Activated CD8-positive, alpha-beta memory T cell treated with anti-CD3 and anti-CD28 coated beads, Interleukin-2, amount 10 ng/mL, durations not matched to agents 7 days and 5 days (primary cell): ENCODE measurements around the gene CORO2B. TPM values are rescaled to one million over a fixed set of nuclear protein-coding genes. Genes with fewer than 3 reads are reported as not detected.
A peak's percentile ranks its signal among the peaks of the same experiment; 100 is the strongest.

ENCODE experiments used
- ATAC-seq: fragments of 150-1000 bp; cut with Tn5 transposase; one replicate; pipeline ENCODE4 v1.10.0; 2021; ENCODE audit warnings: moderate library complexity
- CTCF ChIA-PET: fragments of 350-600 bp; sonication (Branson Sonifier 250); formaldehyde crosslinking; loops from one replicate; lab custom pipeline; 2021; ENCODE audit warnings: antibody characterized with exemption; lab: Charles Lee
- DNase-seq: peaks from one replicate; pipeline ENCODE4 v3.0.0-alpha.2; 2020
- H3K27ac Mint-ChIP-seq: one replicate; pipeline ENCODE4 v1.8.0; 2021; ENCODE audit warnings: mild to moderate bottlenecking, mixed read lengths
- H3K27me3 Mint-ChIP-seq: one replicate; pipeline ENCODE4 v1.8.0; 2021; ENCODE audit warnings: mixed read lengths
- H3K36me3 Mint-ChIP-seq: one replicate; pipeline ENCODE4 v1.8.0; 2021; ENCODE audit warnings: mild to moderate bottlenecking, mixed read lengths
- H3K4me1 Mint-ChIP-seq: one replicate; pipeline ENCODE4 v1.8.0; 2021; ENCODE audit warnings: mixed read lengths
- H3K4me3 Mint-ChIP-seq: one replicate; pipeline ENCODE4 v1.8.0; 2021; ENCODE audit warnings: mild to moderate bottlenecking, moderate library complexity, mixed read lengths
- H3K9me3 Mint-ChIP-seq: one replicate; pipeline ENCODE4 v1.8.0; 2022; ENCODE audit warnings: low read depth, mixed read lengths
- total RNA-seq, 2 experiments: library from RNA; stranded (reverse); gene quantifications; one replicate each; pipeline ENCODE4 v1.2.3, GENCODE V29; 2021

The CORO2B gene
- total RNA-seq, 2 experiments from 2014 or later: not detected

- ATAC-seq (no peak), DNase-seq (no peak)
- CTCF ChIA-PET: no interaction called here
- peaks cover 13% of the 10 kb centered on the region for H3K27me3 Mint-ChIP-seq
- no peaks in the 10 kb centered on the region for H3K9me3 Mint-ChIP-seq
- no peak overlapping the region for H3K4me3 Mint-ChIP-seq
- H3K36me3 Mint-ChIP-seq: no peaks in the 10 kb centered on the region
- no peak overlapping the region for H3K27ac Mint-ChIP-seq
- H3K4me1 Mint-ChIP-seq: no peaks in the 10 kb centered on the region
Measured at GRCh38 chr15:68699881-68700454, 121.2 kb downstream of the CORO2B start.

GRCh38 chr15:68700455-68701123 lies 121.8 kb downstream of the CORO2B start:
- no peaks in the 10 kb centered on the region for H3K9me3 Mint-ChIP-seq
- no peak overlapping the region for H3K4me3 Mint-ChIP-seq
- no peaks in the 10 kb centered on the region for H3K4me1 Mint-ChIP-seq
- no peaks in the 10 kb centered on the region for H3K36me3 Mint-ChIP-seq
- H3K27me3 Mint-ChIP-seq: peaks cover 15% of the 10 kb centered on the region
- CTCF ChIA-PET: no interaction called here
- DNase-seq (no peak), ATAC-seq (no peak)
- H3K27ac Mint-ChIP-seq: no peak overlapping the region

- CTCF ChIA-PET: interaction anchor here (1.3 kb wide), 1 partner anchor 27 kb away, joined by 3 read pairs; no protein-coding TSS in a partner anchor
- no peaks in the 10 kb centered on the region for H3K9me3 Mint-ChIP-seq
- H3K27ac Mint-ChIP-seq: no peak overlapping the region
- ATAC-seq: no peak
- H3K4me3 Mint-ChIP-seq: no peak overlapping the region
- no peak for DNase-seq
- H3K36me3 Mint-ChIP-seq: no peaks in the 10 kb centered on the region
- no peaks in the 10 kb centered on the region for H3K4me1 Mint-ChIP-seq
- peaks cover 20% of the 10 kb centered on the region for H3K27me3 Mint-ChIP-seq
Measured at GRCh38 chr15:68701886-68702285, 123.1 kb downstream of the CORO2B start.

DNA sequence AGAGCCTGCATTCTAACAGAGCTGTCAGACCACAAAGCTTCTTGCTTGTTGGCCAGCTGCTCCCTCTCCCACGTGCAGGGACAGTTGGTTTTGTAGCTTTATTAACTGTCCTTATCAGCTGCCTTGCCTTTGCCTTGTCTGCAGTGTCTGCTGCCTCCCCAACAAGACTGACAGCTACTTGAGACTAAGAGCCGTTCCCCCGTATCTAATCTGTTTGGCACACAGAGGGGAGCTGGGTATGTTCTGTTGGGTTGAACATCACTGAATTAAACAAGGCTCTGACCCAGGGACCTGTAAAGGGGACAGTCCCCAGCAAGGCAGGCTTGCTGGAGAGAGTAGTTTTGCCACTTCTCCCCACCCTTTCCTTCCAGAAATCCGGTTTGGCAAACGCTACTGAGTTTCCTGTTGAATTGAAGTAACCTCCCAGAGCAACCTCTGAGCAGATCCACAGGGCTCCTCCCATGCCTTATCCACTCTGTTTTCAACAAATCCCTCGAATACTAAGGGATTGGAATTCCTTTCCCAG lies 125.8 kb downstream of the CORO2B start:
- no peaks in the 10 kb centered on the region for H3K36me3 Mint-ChIP-seq
- CTCF ChIA-PET: interaction anchor here (1.0 to 2.4 kb wide), 2 partner anchors 31 to 172 kb away, joined by 3 to 8 read pairs; no protein-coding TSS in a partner anchor
- no peak overlapping the region for H3K4me3 Mint-ChIP-seq

DNA sequence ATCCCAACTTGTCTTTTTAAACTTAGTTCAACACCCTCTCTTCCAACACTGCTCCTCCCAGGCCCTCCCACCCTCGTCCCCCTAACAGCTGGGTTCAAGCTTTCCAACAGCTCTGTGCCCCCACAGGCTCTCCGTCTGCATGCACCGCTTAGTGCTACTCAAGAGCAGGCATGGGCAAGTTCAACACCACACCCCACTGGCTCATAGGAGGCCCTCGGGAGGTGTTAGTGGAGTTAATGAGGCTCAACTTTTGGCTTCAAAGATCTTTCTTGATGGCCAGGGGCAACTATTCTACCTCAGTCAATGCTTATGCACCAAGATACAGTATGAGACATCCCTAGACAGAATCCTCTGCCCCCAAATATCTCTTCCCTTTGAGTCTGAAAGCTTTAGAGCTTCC lies 127.5 kb downstream of the CORO2B start:
- Mint-ChIP-seq H3K9me3 (no peaks in the 10 kb centered on the region), H3K27ac (no peak overlapping the region), H3K4me3 (no peak overlapping the region), H3K36me3 (no peaks in the 10 kb centered on the region), H3K4me1 (no peaks in the 10 kb centered on the region), H3K27me3 (peaks cover 23% of the 10 kb centered on the region)
- no peak for DNase-seq
- CTCF ChIA-PET: no interaction called here
- no peak for ATAC-seq

More for the DNA sequence above, 125.8 kb downstream of the CORO2B start:
- Mint-ChIP-seq H3K27ac (no peak overlapping the region), H3K27me3 (peaks cover 23% of the 10 kb centered on the region), H3K9me3 (no peaks in the 10 kb centered on the region), H3K4me1 (no peaks in the 10 kb centered on the region)
- DNase-seq (no peak), ATAC-seq (no peak)

DNA sequence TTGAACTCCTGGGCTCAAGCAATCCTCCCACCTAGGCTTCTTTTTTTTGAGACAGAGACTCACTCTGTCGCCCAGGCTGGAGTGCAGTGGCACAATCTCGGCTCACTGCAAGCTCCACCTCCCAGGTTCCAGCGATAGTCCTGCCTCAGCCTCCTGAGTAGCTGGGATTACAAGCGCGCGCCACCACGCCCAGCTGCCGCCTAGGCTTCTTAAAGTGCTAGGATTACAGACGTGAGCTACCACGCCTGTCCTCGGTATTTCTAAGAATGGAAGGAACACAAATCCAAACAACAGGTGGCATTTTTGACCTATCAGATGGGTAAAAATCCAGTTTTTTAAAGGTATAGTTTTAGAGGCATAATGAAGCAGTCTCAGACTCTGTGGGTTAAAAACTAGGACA lies 128.1 kb downstream of the CORO2B start:
- no peak overlapping the region for H3K4me3 Mint-ChIP-seq
- no peak for ATAC-seq
- no peaks in the 10 kb centered on the region for H3K4me1 Mint-ChIP-seq
- no peak for DNase-seq
- H3K36me3 Mint-ChIP-seq: no peaks in the 10 kb centered on the region
- no peak overlapping the region for H3K27ac Mint-ChIP-seq
- no peaks in the 10 kb centered on the region for H3K9me3 Mint-ChIP-seq
- peaks cover 23% of the 10 kb centered on the region for H3K27me3 Mint-ChIP-seq
- CTCF ChIA-PET: no interaction called here

DNA sequence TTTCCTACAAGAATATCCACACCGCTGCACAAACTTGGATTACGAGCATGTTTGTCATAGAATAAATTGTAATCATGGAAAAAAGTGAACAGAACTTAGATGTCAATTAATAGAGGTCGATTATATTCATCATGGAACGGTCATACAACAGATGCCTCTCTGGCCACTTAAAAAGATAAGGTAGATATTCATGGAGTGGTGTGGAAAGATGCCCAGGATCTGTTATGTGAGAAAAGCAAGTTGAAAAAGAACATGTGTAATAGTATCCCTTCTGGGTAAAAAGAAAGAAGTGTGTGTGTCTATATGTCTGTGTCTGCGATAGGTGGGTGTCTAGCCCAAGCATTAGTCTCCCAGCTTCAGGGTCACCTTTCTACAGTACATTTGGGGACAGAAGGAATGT lies 128.6 kb downstream of the CORO2B start:
- Mint-ChIP-seq H3K4me1 (no peaks in the 10 kb centered on the region), H3K4me3 (no peak overlapping the region), H3K9me3 (no peaks in the 10 kb centered on the region), H3K27me3 (peaks cover 21% of the 10 kb centered on the region), H3K27ac (no peak overlapping the region), H3K36me3 (no peaks in the 10 kb centered on the region)
- no peak for DNase-seq
- CTCF ChIA-PET: no interaction called here
- ATAC-seq: no peak

DNA sequence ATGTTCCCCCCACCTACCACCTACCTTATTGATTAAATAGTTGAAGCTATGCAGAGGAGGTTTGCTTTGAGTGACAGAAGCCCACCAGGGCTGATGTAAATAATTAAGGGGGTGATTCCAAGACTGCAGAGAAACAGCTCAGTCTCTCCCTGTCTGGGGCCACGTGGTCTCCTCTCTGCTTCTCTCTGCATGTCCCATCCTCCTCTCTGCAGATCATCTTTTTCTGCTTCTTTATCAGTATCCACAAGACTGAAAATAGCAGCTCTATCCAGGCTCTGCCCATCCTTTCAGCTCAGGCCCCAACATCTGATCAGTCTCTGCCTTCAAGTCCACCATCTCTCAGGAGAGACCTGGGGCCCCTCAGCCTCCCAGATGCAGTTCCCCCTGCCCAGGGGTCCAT lies 131.1 kb downstream of the CORO2B start:
- ATAC-seq (no peak), DNase-seq (no peak)
- no peaks in the 10 kb centered on the region for H3K4me1 Mint-ChIP-seq
- H3K4me3 Mint-ChIP-seq: no peak overlapping the region
- CTCF ChIA-PET: no interaction called here
- no peaks in the 10 kb centered on the region for H3K9me3 Mint-ChIP-seq
- H3K27ac Mint-ChIP-seq: no peak overlapping the region
- H3K36me3 Mint-ChIP-seq: no peaks in the 10 kb centered on the region
- H3K27me3 Mint-ChIP-seq: peaks cover 11% of the 10 kb centered on the region

- no peaks in the 10 kb centered on the region for H3K4me1 Mint-ChIP-seq
- no peak for DNase-seq
- no peak overlapping the region for H3K27ac Mint-ChIP-seq
- ATAC-seq: no peak
- CTCF ChIA-PET: no interaction called here
- no peaks in the 10 kb centered on the region for H3K9me3 Mint-ChIP-seq
- H3K36me3 Mint-ChIP-seq: no peaks in the 10 kb centered on the region
- H3K27me3 Mint-ChIP-seq: peaks cover 9% of the 10 kb centered on the region
- H3K4me3 Mint-ChIP-seq: no peak overlapping the region
Measured at GRCh38 chr15:68710536-68710935, 131.7 kb downstream of the CORO2B start.

GRCh38 chr15:68711406-68711805 lies 132.6 kb downstream of the CORO2B start:
- CTCF ChIA-PET: no interaction called here
- H3K4me1 Mint-ChIP-seq: no peaks in the 10 kb centered on the region
- no peaks in the 10 kb centered on the region for H3K9me3 Mint-ChIP-seq
- no peaks in the 10 kb centered on the region for H3K36me3 Mint-ChIP-seq
- peaks cover 11% of the 10 kb centered on the region for H3K27me3 Mint-ChIP-seq
- no peak for DNase-seq
- no peak for ATAC-seq
- no peak overlapping the region for H3K27ac Mint-ChIP-seq
- no peak overlapping the region for H3K4me3 Mint-ChIP-seq

GRCh38 chr15:68712886-68713285 lies 134.1 kb downstream of the CORO2B start:
- Mint-ChIP-seq H3K27me3 (peaks cover 19% of the 10 kb centered on the region), H3K27ac (no peak overlapping the region), H3K36me3 (no peaks in the 10 kb centered on the region), H3K4me1 (no peaks in the 10 kb centered on the region), H3K9me3 (no peaks in the 10 kb centered on the region), H3K4me3 (no peak overlapping the region)
- ATAC-seq: no peak
- DNase-seq: no peak
- CTCF ChIA-PET: no interaction called here

- no peak for ATAC-seq
- Mint-ChIP-seq H3K9me3 (no peaks in the 10 kb centered on the region), H3K27me3 (peaks cover 19% of the 10 kb centered on the region), H3K36me3 (no peaks in the 10 kb centered on the region), H3K27ac (no peak overlapping the region), H3K4me1 (no peaks in the 10 kb centered on the region), H3K4me3 (no peak overlapping the region)
- CTCF ChIA-PET: no interaction called here
- DNase-seq: no peak
Measured at GRCh38 chr15:68713874-68714273, 135.1 kb downstream of the CORO2B start.

DNA sequence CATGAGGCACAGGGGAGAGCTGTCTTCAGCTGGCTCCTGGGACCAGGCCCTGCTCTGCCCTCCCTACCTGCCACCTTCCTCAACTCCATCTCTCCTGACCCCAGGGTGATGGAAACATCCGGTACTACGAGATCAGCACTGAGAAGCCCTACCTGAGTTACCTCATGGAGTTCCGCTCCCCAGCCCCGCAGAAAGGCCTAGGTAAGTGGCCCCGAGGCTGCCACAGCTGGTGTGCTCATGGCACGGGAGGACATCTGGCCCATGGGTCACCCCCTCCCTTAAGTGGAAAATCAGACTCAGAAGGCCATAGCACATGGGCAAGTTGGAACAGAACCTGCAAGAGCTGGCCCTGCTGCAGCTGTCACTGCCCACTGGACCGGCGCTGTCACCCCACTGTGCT lies 136.3 kb downstream of the CORO2B start:
- CTCF ChIA-PET: no interaction called here
- no peaks in the 10 kb centered on the region for H3K9me3 Mint-ChIP-seq
- H3K4me1 Mint-ChIP-seq: no peaks in the 10 kb centered on the region
- no peak for DNase-seq
- ATAC-seq: no peak
- no peak overlapping the region for H3K4me3 Mint-ChIP-seq
- H3K36me3 Mint-ChIP-seq: no peaks in the 10 kb centered on the region
- no peak overlapping the region for H3K27ac Mint-ChIP-seq
- peaks cover 19% of the 10 kb centered on the region for H3K27me3 Mint-ChIP-seq

DNA sequence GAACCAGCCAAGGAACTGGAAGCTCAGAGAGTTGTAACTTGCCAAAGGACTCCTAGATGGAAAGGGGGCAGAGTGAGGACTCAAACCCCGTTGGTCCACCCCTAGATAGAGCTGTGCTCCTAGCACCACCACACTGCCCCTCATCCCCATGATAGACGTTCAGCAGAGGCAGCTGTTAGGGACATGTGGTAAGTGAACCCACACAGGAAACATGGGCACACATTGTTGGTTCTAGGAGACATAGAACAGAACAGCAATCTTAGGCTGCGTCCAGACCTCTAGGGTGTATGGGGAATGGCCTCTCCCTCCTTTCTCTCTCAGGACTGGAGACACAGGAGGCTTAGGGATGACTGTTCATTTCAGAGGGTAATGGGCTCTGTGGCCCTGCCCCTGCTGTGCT lies 139.2 kb downstream of the CORO2B start:
- Mint-ChIP-seq H3K4me1 (no peaks in the 10 kb centered on the region), H3K27me3 (peaks cover 19% of the 10 kb centered on the region), H3K36me3 (no peaks in the 10 kb centered on the region), H3K27ac (no peak overlapping the region), H3K9me3 (no peaks in the 10 kb centered on the region), H3K4me3 (no peak overlapping the region)
- ATAC-seq (peak; percentile 30), DNase-seq (no peak)
- CTCF ChIA-PET: no interaction called here
